GM19238 (cell line): Measurements from ENCODE around the gene CYP4F2.
"Not testable (repeated sequence)": the region's sequence is repeated elsewhere in the genome, so short reads cannot be mapped to it uniquely, and the experiment has no call there.

Experiments
- DNase-seq: peaks from one replicate; pipeline ENCODE4 v3.0.0; 2011; ENCODE audit warnings: low spot score; ENCODE audit not compliant: insufficient read length

CYP4F2 gene

GRCh38 chr19:15897738-15898276 is at the start of gene CYP4F2:
CYP4F2 (minus strand) TSS chr19:15898074; CDS start chr19:15897611, 463 bp downstream.
- no peak for DNase-seq

GRCh38 chr19:15945301-15945700 is 47.4 kb upstream of the CYP4F2 start:
- no peak for DNase-seq

- DNase-seq: no peak
These were observed 46.5 kb upstream of the CYP4F2 start for GRCh38 chr19:15944401-15944800.

GRCh38 chr19:15937771-15938170 is 39.9 kb upstream of the CYP4F2 start:
- DNase-seq: no peak

GRCh38 chr19:15936950-15937349 is 39.1 kb upstream of the CYP4F2 start:
- DNase-seq: no peak

GRCh38 chr19:15936173-15936572 is 38.3 kb upstream of the CYP4F2 start:
- DNase-seq: no peak

- no peak for DNase-seq
These were observed 37.4 kb upstream of the CYP4F2 start for GRCh38 chr19:15935167-15935702.

- no peak for DNase-seq
These were observed 36.6 kb upstream of the CYP4F2 start, which contains the start of gene CYP4F11 for GRCh38 chr19:15934332-15935078. CYP4F11 (minus strand) TSS chr19:15934529; CDS start chr19:15934408, 121 bp downstream.

- not testable (repeated sequence) for DNase-seq
These were observed 36.0 kb upstream of the CYP4F2 start for GRCh38 chr19:15933761-15934331.

GRCh38 chr19:15928321-15928720 is 30.4 kb upstream of the CYP4F2 start:
- no peak for DNase-seq

- no peak for DNase-seq
These were observed 28.6 kb upstream of the CYP4F2 start for GRCh38 chr19:15926484-15926883.

- DNase-seq: no peak
These were observed 25.8 kb upstream of the CYP4F2 start for GRCh38 chr19:15923702-15924101.

- DNase-seq: no peak
These were observed 24.1 kb upstream of the CYP4F2 start for GRCh38 chr19:15922021-15922420.

- DNase-seq: no peak
These were observed 21.4 kb upstream of the CYP4F2 start for GRCh38 chr19:15919243-15919642.

- no peak for DNase-seq
These were observed 17.2 kb upstream of the CYP4F2 start for GRCh38 chr19:15915109-15915508.

- DNase-seq: no peak
These were observed 16.0 kb upstream of the CYP4F2 start for GRCh38 chr19:15913830-15914229.

- DNase-seq: no peak
These were observed 15.5 kb upstream of the CYP4F2 start for GRCh38 chr19:15913384-15913783.

GRCh38 chr19:15911599-15912235 is 13.8 kb upstream of the CYP4F2 start:
- DNase-seq: no peak

- no peak for DNase-seq
These were observed 7.2 kb upstream of the CYP4F2 start for GRCh38 chr19:15905026-15905425.

- not testable (repeated sequence) for DNase-seq
These were observed 5.0 kb upstream of the CYP4F2 start for GRCh38 chr19:15902898-15903297.

GRCh38 chr19:15902254-15902653 is 4.4 kb upstream of the CYP4F2 start:
- DNase-seq: no peak

GRCh38 chr19:15900504-15900903 is 2.6 kb upstream of the CYP4F2 start:
- no peak for DNase-seq
